ENCODE data around the gene SASH1.
A peak's percentile ranks its signal among the peaks of the same experiment; 100 is the strongest.

SASH1 gene

GRCh38 chr6:148566664-148567350, 224.2 kb downstream of the SASH1 start:
- H3K4me3 ChIP-seq (ENCODE audit: low read depth, low read length): no peak overlapping the region
- TF ChIP-seq, protein P1, sequence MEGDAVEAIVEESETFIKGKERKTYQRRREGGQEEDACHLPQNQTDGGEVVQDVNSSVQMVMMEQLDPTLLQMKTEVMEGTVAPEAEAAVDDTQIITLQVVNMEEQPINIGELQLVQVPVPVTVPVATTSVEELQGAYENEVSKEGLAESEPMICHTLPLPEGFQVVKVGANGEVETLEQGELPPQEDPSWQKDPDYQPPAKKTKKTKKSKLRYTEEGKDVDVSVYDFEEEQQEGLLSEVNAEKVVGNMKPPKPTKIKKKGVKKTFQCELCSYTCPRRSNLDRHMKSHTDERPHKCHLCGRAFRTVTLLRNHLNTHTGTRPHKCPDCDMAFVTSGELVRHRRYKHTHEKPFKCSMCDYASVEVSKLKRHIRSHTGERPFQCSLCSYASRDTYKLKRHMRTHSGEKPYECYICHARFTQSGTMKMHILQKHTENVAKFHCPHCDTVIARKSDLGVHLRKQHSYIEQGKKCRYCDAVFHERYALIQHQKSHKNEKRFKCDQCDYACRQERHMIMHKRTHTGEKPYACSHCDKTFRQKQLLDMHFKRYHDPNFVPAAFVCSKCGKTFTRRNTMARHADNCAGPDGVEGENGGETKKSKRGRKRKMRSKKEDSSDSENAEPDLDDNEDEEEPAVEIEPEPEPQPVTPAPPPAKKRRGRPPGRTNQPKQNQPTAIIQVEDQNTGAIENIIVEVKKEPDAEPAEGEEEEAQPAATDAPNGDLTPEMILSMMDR (conservative IDR thresholded peaks at IDR 0.05; ENCODE audit: low read depth, low read length): no peak
- no peak for DNase-seq (ENCODE audit: low read depth)

- H3K4me3 ChIP-seq (ENCODE audit: low read depth, low read length): no peak overlapping the region
- TF ChIP-seq, protein P1 (conservative IDR thresholded peaks at IDR 0.05; ENCODE audit: low read depth, low read length): no peak
- no peak for DNase-seq (ENCODE audit: low read depth)
Measured at GRCh38 chr6:148570456-148570855, 227.8 kb downstream of the SASH1 start.

DNA sequence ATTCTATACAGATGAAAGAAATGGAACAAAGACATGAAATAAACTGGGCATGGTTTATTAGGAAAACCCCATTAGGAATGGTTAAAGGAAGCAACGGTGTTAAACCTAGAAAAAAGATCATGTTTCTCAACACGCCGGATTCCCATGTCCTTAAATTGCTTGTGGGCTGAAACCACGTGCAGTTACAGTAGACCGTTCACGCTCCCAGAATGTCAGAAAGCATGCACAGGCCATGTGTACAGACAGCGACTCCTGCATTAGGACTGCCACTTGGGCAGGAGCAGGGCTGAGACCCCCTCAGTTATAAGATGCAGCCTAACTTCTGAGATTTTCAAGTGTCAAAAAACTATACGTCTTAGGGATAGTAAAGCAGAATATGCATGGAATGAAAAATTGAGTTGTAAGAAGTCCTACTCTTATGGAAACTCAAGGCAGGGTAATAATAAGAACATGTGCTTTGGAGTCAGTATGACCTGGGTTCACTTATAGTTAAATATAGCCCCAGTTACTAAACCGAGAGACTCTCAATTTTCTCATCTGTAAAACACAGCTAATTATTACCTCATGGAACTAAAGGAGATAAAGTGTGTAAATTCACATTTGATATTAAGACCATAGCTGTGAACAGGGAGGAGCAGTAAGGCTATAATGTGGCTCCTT, 230.2 kb downstream of the SASH1 start:
- DNase-seq (ENCODE audit: low read depth): no peak
- TF ChIP-seq, protein P1 (conservative IDR thresholded peaks at IDR 0.05; ENCODE audit: low read depth, low read length): no peak
- H3K4me3 ChIP-seq (ENCODE audit: low read depth, low read length): no peak overlapping the region

DNA sequence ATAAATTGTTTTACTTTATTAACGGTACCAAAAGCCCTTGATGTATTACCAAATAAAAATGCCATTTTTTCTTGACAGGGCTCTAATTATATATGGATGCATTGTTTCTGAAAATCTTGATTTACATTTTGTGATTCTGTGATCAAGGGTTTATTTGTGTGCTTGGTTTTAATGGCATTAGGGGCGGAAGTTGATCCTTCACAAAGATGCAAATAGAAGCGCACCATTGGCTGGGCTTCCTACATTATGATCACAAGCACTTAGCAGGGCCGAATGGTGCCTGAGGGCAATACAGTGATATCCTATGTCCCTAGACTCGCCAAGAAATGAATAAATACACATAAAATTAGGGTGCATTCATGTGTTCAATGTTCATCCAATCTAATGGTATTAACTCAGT, 231.3 kb downstream of the SASH1 start:
- TF ChIP-seq, protein P1 (conservative IDR thresholded peaks at IDR 0.05; ENCODE audit: low read depth, low read length): no peak
- H3K4me3 ChIP-seq (ENCODE audit: low read depth, low read length): no peak overlapping the region
- no peak for DNase-seq (ENCODE audit: low read depth)

DNA sequence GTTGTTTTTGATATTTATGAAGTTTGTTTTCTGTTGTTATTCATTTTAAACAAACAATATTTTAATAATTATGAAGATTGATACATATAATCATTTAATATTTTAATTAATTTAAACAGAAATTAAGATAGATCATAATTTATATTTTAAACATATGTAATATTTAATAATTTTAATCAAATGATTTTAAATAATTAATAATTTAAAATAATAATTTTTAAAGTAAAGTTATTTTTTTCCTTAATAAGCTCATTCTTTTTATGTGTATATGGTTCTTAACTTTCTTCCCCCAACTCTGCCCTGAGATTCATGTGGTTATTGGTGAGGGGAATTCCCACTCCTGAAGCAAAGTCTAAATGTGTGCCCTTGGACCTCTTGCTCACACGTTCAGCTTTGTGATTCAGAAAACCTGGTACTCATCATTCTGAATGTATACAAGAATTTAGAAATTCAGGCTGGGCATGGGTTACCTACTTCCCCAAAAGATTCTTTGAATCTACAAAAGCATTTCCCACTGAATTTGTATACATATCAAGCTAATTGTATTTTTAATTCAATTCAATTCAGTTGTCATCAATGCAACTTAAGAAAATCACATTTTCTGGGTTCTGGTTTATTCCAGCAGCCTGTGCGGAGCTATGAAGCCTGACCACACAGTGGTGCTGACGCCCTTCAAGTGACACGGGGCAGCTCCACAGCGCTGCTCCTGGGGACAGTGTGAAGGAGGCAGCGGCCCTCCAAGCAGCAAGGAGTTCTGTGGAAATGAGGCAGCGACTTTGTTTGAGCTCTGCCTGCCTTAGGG, 235.2 kb downstream of the SASH1 start:
- no peak overlapping the region for H3K4me3 ChIP-seq (ENCODE audit: low read depth, low read length)
- TF ChIP-seq, protein P1 (conservative IDR thresholded peaks at IDR 0.05; ENCODE audit: low read depth, low read length): peak; percentile 82

DNA sequence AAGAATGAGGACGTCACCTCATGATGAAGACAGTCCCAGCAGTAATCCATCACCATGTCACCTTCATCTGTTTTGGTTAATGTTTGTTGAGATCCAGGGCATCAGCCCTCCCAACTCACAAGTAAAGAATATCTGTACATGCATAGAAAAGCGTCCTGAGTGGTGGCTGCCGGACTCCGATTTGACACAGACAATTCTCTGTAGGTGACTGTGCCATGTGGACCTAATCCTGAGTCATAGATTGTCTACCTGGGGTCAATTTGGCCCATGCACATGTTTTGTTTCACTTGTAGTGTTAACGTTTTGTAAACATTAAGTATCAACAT, 235.8 kb downstream of the SASH1 start:
- no peak overlapping the region for H3K4me3 ChIP-seq (ENCODE audit: low read depth, low read length)
- TF ChIP-seq, protein P1 (conservative IDR thresholded peaks at IDR 0.05; ENCODE audit: low read depth, low read length): no peak
- no peak for DNase-seq (ENCODE audit: low read depth)

More for the DNA sequence above, 235.2 kb downstream of the SASH1 start:
- DNase-seq (ENCODE audit: low read depth): peak; percentile 85
